Measurements from ENCODE around the gene STX11.

Gene STX11

GRCh38 chr6:144149558-144149893, 791 bp upstream of the STX11 start:
- TF ChIP-seq CTCF (IDR thresholded peaks at IDR 0.05; ENCODE audit: insufficient read depth, missing control alignments), result no peak
- DNase-seq (ENCODE audit: insufficient read length, low spot score) (no peak), FAIRE-seq (no peak)

- DNase-seq (ENCODE audit: insufficient read length, low spot score) (no peak), FAIRE-seq (no peak)
Measured at GRCh38 chr6:144150710-144151657, 667 bp downstream of the STX11 start.

GRCh38 chr6:144152334-144152900, 2.1 kb downstream of the STX11 start:
- no peak for FAIRE-seq
- no peak for DNase-seq (ENCODE audit: insufficient read length, low spot score)
- no peak for TF ChIP-seq CTCF (IDR thresholded peaks at IDR 0.05; ENCODE audit: insufficient read depth, missing control alignments)

More at GRCh38 chr6:144150710-144151657, 667 bp downstream of the STX11 start:
- TF ChIP-seq CTCF (IDR thresholded peaks at IDR 0.05; ENCODE audit: insufficient read depth, missing control alignments), result no peak

- DNase-seq (ENCODE audit: insufficient read length, low spot score) (no peak), FAIRE-seq (no peak)
- no peak for TF ChIP-seq CTCF (IDR thresholded peaks at IDR 0.05; ENCODE audit: insufficient read depth, missing control alignments)
Measured at GRCh38 chr6:144153260-144153659, 2.9 kb downstream of the STX11 start.

GRCh38 chr6:144153971-144154370, 3.7 kb downstream of the STX11 start:
- FAIRE-seq (no peak), DNase-seq (ENCODE audit: insufficient read length, low spot score) (no peak)
- no peak for TF ChIP-seq CTCF (IDR thresholded peaks at IDR 0.05; ENCODE audit: insufficient read depth, missing control alignments)

- FAIRE-seq, result no peak
- no peak for DNase-seq (ENCODE audit: insufficient read length, low spot score)
- TF ChIP-seq CTCF (IDR thresholded peaks at IDR 0.05; ENCODE audit: insufficient read depth, missing control alignments), result no peak
Measured at GRCh38 chr6:144155529-144155928, 5.2 kb downstream of the STX11 start.

GRCh38 chr6:144156338-144156737, 6.0 kb downstream of the STX11 start:
- TF ChIP-seq CTCF (IDR thresholded peaks at IDR 0.05; ENCODE audit: insufficient read depth, missing control alignments), result no peak
- FAIRE-seq (no peak), DNase-seq (ENCODE audit: insufficient read length, low spot score) (no peak)
